ENCODE measurements around the gene IFITM1. TPM values are rescaled to one million over a fixed set of nuclear protein-coding genes. Genes with fewer than 3 reads are reported as not detected.

The IFITM1 gene
- total and polyA plus RNA-seq, 2 of the 8 experiments (the other 6 are each of a cell fraction or from before 2014, with no cell fraction given): 394 to 1,464 TPM

GRCh38 chr11:316031-316701 is 2.3 kb downstream of the IFITM1 start:
- Histone ChIP-seq H3K4me3 (ENCODE audit: extremely low read depth in 1 of 4, insufficient read depth in 2 of 4, low read depth in 3 of 4, low read length in 4 of 4) (peak overlapping the region; percentile 59 to 94 (median 76); a peak in 7 of 8 replicates), H2BK12ac (ENCODE audit: low read depth, low read length) (peak overlapping the region; percentile 50; the same call in 1 of the 2 replicates), H2BK120ac (replicated peaks; ENCODE audit: low read depth, low read length) (peak overlapping the region; percentile 28), H2BK20ac (ENCODE audit: low read length) (no peak overlapping the region), H3K56ac (replicated peaks; ENCODE audit: insufficient read length, low read depth, low read length) (peak overlapping the region; percentile 53), H2AFZ (ENCODE audit: low read length) (no peak overlapping the region), H3K36me3 (ENCODE audit: control insufficient read depth in 2 of 4, insufficient read depth in 4 of 4, low read length in 3 of 4) (peaks cover 0 to 4% (median 0%) of the 10 kb centered on the region in 4 experiments; a peak in 1 of 8 replicates), H3K23ac (ENCODE audit: insufficient read length) (no peak overlapping the region), H3K23me2 (ENCODE audit: low read depth, low read length) (peaks cover 18% of the 10 kb centered on the region; the same call in 1 of the 2 replicates), H3K14ac (ENCODE audit: insufficient read length) (peak overlapping the region; percentile 40), H4K8ac (ENCODE audit: extremely low read depth, insufficient read depth, low read length) (peak overlapping the region; percentile 86), H3K79me1 (ENCODE audit: low read depth, low read length) (no peaks in the 10 kb centered on the region), H3K4me1 (replicated peaks in 1 of 4; ENCODE audit: control insufficient read depth in 3 of 4, insufficient read depth in 4 of 4, low read length in 3 of 4) (peaks cover 9 to 47% (median 36%) of the 10 kb centered on the region in 4 experiments), H3K27ac (ENCODE audit: low read depth, low read length) (no peak overlapping the region), H3K9ac (replicated peaks in 1 of 4; ENCODE audit: extremely low read depth in 1 of 4, low read depth in 3 of 4, low read length in 3 of 4) (0 out of 7 replicates have a peak overlapping the region, but pooled peaks of 1 of the 4 experiments have one; percentile 20), H3K4ac (replicated peaks; ENCODE audit: insufficient read length, low read depth, low read length) (peak overlapping the region; percentile 38), H4K20me1 (replicated peaks in 1 of 2; ENCODE audit: control insufficient read depth in 1 of 2, insufficient read depth in 2 of 2, low read length in 2 of 2) (peaks cover 0 to 5% of the 10 kb centered on the region in 2 experiments), H3K79me2 (ENCODE audit: control insufficient read depth in 1 of 2, insufficient read depth in 2 of 2, low read length in 2 of 2) (peaks cover 0 to 21% of the 10 kb centered on the region in 2 experiments; a peak in 2 of 4 replicates), H4K5ac (ENCODE audit: insufficient read length, low read depth, low read length) (no peak overlapping the region), H3K18ac (ENCODE audit: extremely low read depth, low read length) (peak overlapping the region; percentile 51), H3K27me3 (replicated peaks in 1 of 4; ENCODE audit: control insufficient read depth in 3 of 4, extremely low read depth in 1 of 4, insufficient read depth in 3 of 4, low read length in 3 of 4) (no peaks in the 10 kb centered on the region), H2BK5ac (ENCODE audit: low read depth, low read length) (peak overlapping the region; percentile 24; the same call in 1 of the 2 replicates), H2AK5ac (ENCODE audit: low read depth, low read length) (no peak overlapping the region), H3K4me2 (ENCODE audit: insufficient read depth in 1 of 2, low read depth in 2 of 2, low read length in 2 of 2) (peak overlapping the region; percentile 75 to 89), H2BK15ac (ENCODE audit: low read length) (no peak overlapping the region; the same call in 1 of the 2 replicates), H3K9me3 (ENCODE audit: insufficient read depth in 2 of 2, low read depth in 1 of 2, low read length in 1 of 2) (no peaks in the 10 kb centered on the region), H4K91ac (replicated peaks; ENCODE audit: insufficient read length, low read length) (peak overlapping the region; percentile 32)
- no peak for FAIRE-seq
- WGBS, 2 experiments (ENCODE audit: extremely low coverage in 1 of 2, insufficient coverage in 1 of 2, insufficient read length in 1 of 2, insufficient replicate concordance in 2 of 2, low coverage in 1 of 2, low lambda C conversion rate in 2 of 2, missing lambda C conversion rate in 1 of 2): 33% methylated on average over 63 of the region's 64 CpGs; no CpG with 5 or more reads in 1 of the 2 experiments
- POLR2A ChIA-PET (ENCODE audit: partially characterized antibody): interaction anchor here (0.6 to 4.0 kb wide), 18 partner anchors 11 to 119 kb away, joined by 3 to 33 read pairs (median 4); partner anchors contain the start of gene IFITM2
- CTCF ChIA-PET (ENCODE audit: partially characterized antibody): interaction anchor here (0.7 to 4.2 kb wide), 20 partner anchors 9 to 78 kb away, joined by 3 to 33 read pairs (median 5); partner anchors contain the start of genes IFITM2 and IFITM5
- DNase-seq (ENCODE audit: low read depth in 1 of 2, low spot score in 2 of 2): peak in 1 of 2 experiments; percentile 64
- TF ChIP-seq KDM1A (IDR thresholded peaks at IDR 0.05; ENCODE audit: borderline replicate concordance, low read length) (no peak), E2F6 (IDR thresholded peaks at IDR 0.05) (peak; percentile 72), CTBP2 (IDR thresholded peaks at IDR 0.05; ENCODE audit: borderline replicate concordance, insufficient read depth, insufficient read length, low read length) (peak; percentile 19)
- TF ChIP-seq, protein P1, sequence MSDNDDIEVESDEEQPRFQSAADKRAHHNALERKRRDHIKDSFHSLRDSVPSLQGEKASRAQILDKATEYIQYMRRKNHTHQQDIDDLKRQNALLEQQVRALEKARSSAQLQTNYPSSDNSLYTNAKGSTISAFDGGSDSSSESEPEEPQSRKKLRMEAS (IDR thresholded peaks at IDR 0.05): peak; percentile 70
